Astrocyte (in vitro differentiated cells and primary cell): ENCODE measurements around the gene FABP2. TPM values are rescaled to one million over a fixed set of nuclear protein-coding genes. Genes with fewer than 3 reads are reported as not detected.
A peak's percentile ranks its signal among the peaks of the same experiment; 100 is the strongest.
"Not testable (repeated sequence)": the region's sequence is repeated elsewhere in the genome, so short reads cannot be mapped to it uniquely, and the experiment has no call there.

Experiments
- DNase-seq: peaks from one replicate; pipeline ENCODE4 v3.0.0-alpha.2; 2010; ENCODE audit warnings: low read depth
- FAIRE-seq: peaks from 2 replicates; lab custom pipeline; 2011; peaks lifted over from hg19 to GRCh38; lab: Jason Lieb, UNC
- H2AFZ ChIP-seq: 2 replicates; pipeline ENCODE4 v1.6.0; 2012; ENCODE audit warnings: low read depth, low read length, inconsistent platforms
- H3K27ac ChIP-seq: 2 replicates; pipeline ENCODE4 v1.5.1; 2011; ENCODE audit warnings: low read depth, low read length, inconsistent platforms
- H3K27me3 ChIP-seq: 2 replicates; pipeline ENCODE4 v1.6.0; 2011; ENCODE audit warnings: low read length, inconsistent platforms; ENCODE audit not compliant: insufficient read depth
- H3K36me3 ChIP-seq: 2 replicates; pipeline ENCODE4 v1.5.1; 2011; ENCODE audit warnings: low read length, inconsistent platforms; ENCODE audit not compliant: insufficient read depth
- H3K4me1 ChIP-seq: 2 replicates; pipeline ENCODE4 v1.5.1; 2011; ENCODE audit warnings: low read length, inconsistent platforms; ENCODE audit not compliant: insufficient read depth
- H3K4me2 ChIP-seq: 2 replicates; pipeline ENCODE4 v1.6.0; 2012; ENCODE audit warnings: low read length, inconsistent platforms
- H3K4me3 ChIP-seq: 2 replicates; pipeline ENCODE4 v1.5.1; 2011; ENCODE audit warnings: low read depth, mild to moderate bottlenecking, low read length, inconsistent platforms; ENCODE audit not compliant: insufficient read depth
- H3K79me2 ChIP-seq: 2 replicates; pipeline ENCODE4 v1.6.0; 2012; ENCODE audit warnings: mild to moderate bottlenecking, low read length, inconsistent platforms; ENCODE audit not compliant: insufficient read depth
- H3K9ac ChIP-seq: 2 replicates; pipeline ENCODE4 v1.6.0; 2012; ENCODE audit warnings: mild to moderate bottlenecking, low read length, inconsistent platforms
- H3K9me3 ChIP-seq: 2 replicates; pipeline ENCODE4 v1.5.1; 2012; ENCODE audit warnings: low read depth, mild to moderate bottlenecking, low read length, inconsistent platforms; ENCODE audit not compliant: insufficient read depth
- H4K20me1 ChIP-seq: 2 replicates; pipeline ENCODE4 v1.6.0; 2012; ENCODE audit warnings: low read length, inconsistent platforms; ENCODE audit not compliant: insufficient read depth
- H3K27ac Mint-ChIP-seq: one replicate; pipeline ENCODE4 v1.8.0; 2021; ENCODE audit warnings: mild to moderate bottlenecking, mixed read lengths; ENCODE audit not compliant: unreplicated experiment
- H3K27me3 Mint-ChIP-seq: one replicate; pipeline ENCODE4 v1.8.0; 2021; ENCODE audit warnings: low read depth, mixed read lengths; ENCODE audit not compliant: unreplicated experiment
- H3K36me3 Mint-ChIP-seq: one replicate; pipeline ENCODE4 v1.8.0; 2021; ENCODE audit warnings: low read depth, mixed read lengths; ENCODE audit not compliant: unreplicated experiment
- H3K4me1 Mint-ChIP-seq: one replicate; pipeline ENCODE4 v1.8.0; 2021; ENCODE audit warnings: low read depth, mixed read lengths; ENCODE audit not compliant: unreplicated experiment
- H3K4me3 Mint-ChIP-seq: one replicate; pipeline ENCODE4 v1.8.0; 2021; ENCODE audit warnings: mild to moderate bottlenecking, moderate library complexity, mixed read lengths; ENCODE audit not compliant: unreplicated experiment
- H3K9me3 Mint-ChIP-seq: one replicate; pipeline ENCODE4 v1.8.0; 2021; ENCODE audit warnings: mild to moderate bottlenecking, mixed read lengths; ENCODE audit not compliant: unreplicated experiment
- EZH2 ChIP-seq: IDR thresholded peaks from 2 replicates; pipeline ENCODE4 v1.6.1; 2012; ENCODE audit warnings: mild to moderate bottlenecking, low read length, inconsistent platforms; ENCODE audit not compliant: insufficient read depth
- total RNA-seq: library from RNA; stranded (reverse); gene quantifications from 2 replicates; pipeline ENCODE4 v1.2.1, GENCODE V29; 2021
- TF ChIP-seq, protein P1 (sequence below): IDR thresholded peaks from 2 replicates; pipeline ENCODE4 v1.5.1; 2011; ENCODE audit warnings: low read depth, mild to moderate bottlenecking, inconsistent platforms, low read length, moderate library complexity; ENCODE audit not compliant: insufficient read depth

The FABP2 gene
- total RNA-seq, 1 donor from 2014 or later = not detected

DNA sequence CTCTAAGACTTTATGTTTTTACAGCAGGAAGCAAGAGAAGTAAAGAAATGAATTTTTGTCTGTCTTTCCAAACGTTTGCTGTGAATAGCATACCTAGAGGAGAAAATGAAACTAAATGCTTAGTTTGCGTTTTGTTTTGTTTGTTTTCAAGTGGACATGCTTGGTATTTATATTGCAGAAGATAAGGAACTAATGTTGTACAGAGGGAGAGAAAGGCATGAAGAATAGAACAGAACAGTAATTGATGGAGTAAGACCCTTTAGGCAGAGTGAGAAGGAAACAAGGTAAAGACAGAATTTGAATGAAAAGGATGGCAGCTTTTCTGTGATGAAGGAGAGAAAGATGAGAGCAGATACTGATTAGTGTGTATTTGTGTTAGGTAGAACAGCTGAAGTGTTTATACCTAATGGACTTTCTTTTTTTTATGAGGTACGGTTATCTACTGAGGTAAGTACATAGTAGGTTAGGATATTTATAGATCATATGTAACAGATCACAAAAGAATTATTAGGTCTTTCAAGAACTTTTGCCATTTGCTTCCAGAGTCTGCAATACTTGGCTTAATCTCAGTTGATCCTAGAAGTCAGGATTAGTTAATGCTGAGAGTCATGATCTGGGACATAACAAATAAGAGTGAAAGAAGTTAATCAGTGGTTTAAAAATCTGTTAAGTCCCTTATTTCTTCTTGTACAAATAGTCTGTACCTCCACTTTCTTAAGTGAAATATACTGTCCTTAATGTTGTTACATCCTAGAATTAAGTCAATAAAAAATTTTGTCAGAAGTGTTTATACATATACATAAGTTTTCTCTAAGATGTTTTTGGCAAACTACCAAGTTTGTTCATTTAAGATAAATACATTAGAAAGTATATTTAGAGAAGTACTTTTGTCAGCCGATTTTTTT is 36.8 kb downstream of the FABP2 start:
- H3K4me2 ChIP-seq = peak overlapping the region; percentile 83
- peak; percentile 75 for FAIRE-seq
- H3K4me1 Mint-ChIP-seq = peaks cover 7% of the 10 kb centered on the region

DNA sequence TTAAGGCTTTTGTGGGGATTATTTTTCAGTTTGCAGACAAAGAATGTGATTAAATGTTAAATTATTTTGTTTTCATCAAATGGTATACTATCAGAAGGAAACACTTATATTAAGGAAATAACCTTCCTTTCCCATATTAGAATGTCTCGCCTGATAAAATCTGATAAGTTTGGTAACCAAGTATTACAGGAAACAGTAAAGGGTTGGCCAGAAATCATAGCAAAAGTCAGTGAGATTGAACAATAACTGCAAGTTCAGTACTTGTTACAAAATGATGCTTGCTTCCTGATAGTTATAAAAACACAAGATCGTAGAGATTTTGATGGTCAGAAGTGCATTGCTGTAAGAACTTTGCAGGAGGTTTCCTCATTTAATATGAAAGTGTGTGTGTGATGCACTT is 40.5 kb downstream of the FABP2 start:
- no peak overlapping the region for H3K4me3 Mint-ChIP-seq
- Histone ChIP-seq H3K27me3 (no peaks in the 10 kb centered on the region), H3K9ac (no peak overlapping the region), H3K36me3 (no peaks in the 10 kb centered on the region), H3K4me1 (no peaks in the 10 kb centered on the region), H3K27ac (no peak overlapping the region), H4K20me1 (no peaks in the 10 kb centered on the region), H3K9me3 (no peaks in the 10 kb centered on the region), H3K4me3 (no peak overlapping the region), H3K79me2 (no peaks in the 10 kb centered on the region), H3K4me2 (no peak overlapping the region), H2AFZ (no peak overlapping the region)
- no peaks in the 10 kb centered on the region for H3K9me3 Mint-ChIP-seq
- no peaks in the 10 kb centered on the region for H3K27me3 Mint-ChIP-seq
- no peaks in the 10 kb centered on the region for H3K36me3 Mint-ChIP-seq
- H3K4me1 Mint-ChIP-seq = peaks cover 7% of the 10 kb centered on the region
- TF ChIP-seq, protein P1, sequence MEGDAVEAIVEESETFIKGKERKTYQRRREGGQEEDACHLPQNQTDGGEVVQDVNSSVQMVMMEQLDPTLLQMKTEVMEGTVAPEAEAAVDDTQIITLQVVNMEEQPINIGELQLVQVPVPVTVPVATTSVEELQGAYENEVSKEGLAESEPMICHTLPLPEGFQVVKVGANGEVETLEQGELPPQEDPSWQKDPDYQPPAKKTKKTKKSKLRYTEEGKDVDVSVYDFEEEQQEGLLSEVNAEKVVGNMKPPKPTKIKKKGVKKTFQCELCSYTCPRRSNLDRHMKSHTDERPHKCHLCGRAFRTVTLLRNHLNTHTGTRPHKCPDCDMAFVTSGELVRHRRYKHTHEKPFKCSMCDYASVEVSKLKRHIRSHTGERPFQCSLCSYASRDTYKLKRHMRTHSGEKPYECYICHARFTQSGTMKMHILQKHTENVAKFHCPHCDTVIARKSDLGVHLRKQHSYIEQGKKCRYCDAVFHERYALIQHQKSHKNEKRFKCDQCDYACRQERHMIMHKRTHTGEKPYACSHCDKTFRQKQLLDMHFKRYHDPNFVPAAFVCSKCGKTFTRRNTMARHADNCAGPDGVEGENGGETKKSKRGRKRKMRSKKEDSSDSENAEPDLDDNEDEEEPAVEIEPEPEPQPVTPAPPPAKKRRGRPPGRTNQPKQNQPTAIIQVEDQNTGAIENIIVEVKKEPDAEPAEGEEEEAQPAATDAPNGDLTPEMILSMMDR = no peak
- no peak for TF ChIP-seq EZH2
- DNase-seq = no peak
- no peak overlapping the region for H3K27ac Mint-ChIP-seq
- FAIRE-seq = no peak

More for the DNA sequence above, 36.8 kb downstream of the FABP2 start:
- no peak for TF ChIP-seq EZH2
- TF ChIP-seq, protein P1 = no peak
- Mint-ChIP-seq H3K27ac (peak overlapping the region; percentile 4), H3K4me3 (no peak overlapping the region), H3K36me3 (no peaks in the 10 kb centered on the region), H3K27me3 (no peaks in the 10 kb centered on the region), H3K9me3 (no peaks in the 10 kb centered on the region)
- Histone ChIP-seq H3K4me3 (peak overlapping the region; percentile 24), H3K4me1 (no peaks in the 10 kb centered on the region), H3K27ac (no peak overlapping the region), H3K27me3 (no peaks in the 10 kb centered on the region), H3K36me3 (no peaks in the 10 kb centered on the region), H4K20me1 (no peaks in the 10 kb centered on the region), H3K9ac (peak overlapping the region; percentile 69), H3K79me2 (no peaks in the 10 kb centered on the region), H2AFZ (peak overlapping the region; percentile 38), H3K9me3 (no peaks in the 10 kb centered on the region)
- DNase-seq = peak; percentile 6

DNA sequence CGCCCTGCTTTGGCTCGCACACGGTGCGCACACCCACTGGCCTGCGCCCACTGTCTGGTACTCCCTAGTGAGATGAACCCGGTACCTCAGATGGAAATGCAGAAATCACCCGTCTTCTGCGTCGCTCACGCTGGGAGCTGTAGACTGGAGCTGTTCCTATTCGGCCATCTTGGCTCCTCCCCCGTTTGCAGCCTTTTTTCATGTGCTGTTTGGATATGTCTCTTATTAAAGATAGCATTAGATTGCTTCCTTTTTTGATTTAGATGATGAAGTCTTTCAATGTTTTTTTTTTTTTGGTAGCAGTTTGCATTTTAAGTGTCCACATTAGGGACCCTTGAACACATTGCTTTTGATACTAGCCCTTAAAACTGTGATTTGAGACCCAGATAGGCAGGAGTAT is 42.0 kb downstream of the FABP2 start:
- not testable (repeated sequence) for H3K4me1 ChIP-seq, H3K79me2 ChIP-seq, H3K4me3 ChIP-seq, H3K36me3 Mint-ChIP-seq, H3K9ac ChIP-seq, H3K9me3 ChIP-seq, H3K36me3 ChIP-seq, H3K4me2 ChIP-seq, H3K27ac ChIP-seq, FAIRE-seq, H3K4me1 Mint-ChIP-seq, H3K27me3 Mint-ChIP-seq, DNase-seq, H2AFZ ChIP-seq, H3K9me3 Mint-ChIP-seq, H3K27ac Mint-ChIP-seq, H4K20me1 ChIP-seq, H3K27me3 ChIP-seq
- peak overlapping the region; percentile 8 for H3K4me3 Mint-ChIP-seq

DNA sequence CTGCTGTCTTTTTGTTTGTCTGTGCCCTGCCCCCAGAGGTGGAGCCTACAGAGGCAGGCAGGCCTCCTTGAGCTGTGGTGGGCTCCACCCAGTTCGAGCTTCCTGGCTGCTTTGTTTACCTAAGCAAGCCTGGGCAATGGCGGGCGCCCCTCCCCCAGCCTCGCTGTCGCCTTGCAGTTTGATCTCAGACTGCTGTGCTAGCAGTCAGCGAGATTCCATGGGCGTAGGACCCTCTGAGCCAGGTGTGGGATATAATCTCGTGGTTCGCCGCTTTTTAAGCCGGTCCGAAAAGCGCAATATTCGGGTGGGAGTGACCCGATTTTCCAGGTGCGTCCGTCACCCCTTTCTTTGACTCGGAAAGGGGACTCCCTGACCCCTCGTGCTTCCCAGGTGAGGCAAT is 42.4 kb downstream of the FABP2 start:
- not testable (repeated sequence) for DNase-seq, H3K27ac ChIP-seq, H3K27me3 Mint-ChIP-seq, H3K27ac Mint-ChIP-seq, H3K4me2 ChIP-seq, H3K4me1 Mint-ChIP-seq, H3K9ac ChIP-seq, H3K79me2 ChIP-seq, H3K4me3 Mint-ChIP-seq, H3K27me3 ChIP-seq, FAIRE-seq, H3K4me3 ChIP-seq, H4K20me1 ChIP-seq, H3K9me3 ChIP-seq, H3K36me3 Mint-ChIP-seq, H3K9me3 Mint-ChIP-seq, H3K36me3 ChIP-seq, H3K4me1 ChIP-seq, H2AFZ ChIP-seq
